IPS-18a (cell line): ENCODE data around the gene PSAT1.

Experiments
- H3K27ac ChIP-seq: one replicate; pipeline ENCODE4 v1.5.1; 2013; ENCODE audit warnings: low read length
- H3K27me3 ChIP-seq: one replicate; pipeline ENCODE4 v1.6.1; 2013; ENCODE audit warnings: mild to moderate bottlenecking, low read length; ENCODE audit not compliant: control insufficient read depth, insufficient read depth
- H3K36me3 ChIP-seq: one replicate; pipeline ENCODE4 v1.6.1; 2013; ENCODE audit warnings: low read depth, low read length; ENCODE audit not compliant: control insufficient read depth
- H3K4me1 ChIP-seq: one replicate; pipeline ENCODE4 v1.6.1; 2013; ENCODE audit warnings: low read depth, low read length; ENCODE audit not compliant: control insufficient read depth
- H3K4me3 ChIP-seq: one replicate; pipeline ENCODE4 v1.5.1; 2013; ENCODE audit warnings: low read length
- H3K9ac ChIP-seq: one replicate; pipeline ENCODE4 v1.6.1; 2013; ENCODE audit warnings: mild to moderate bottlenecking, low read length, moderate library complexity
- H3K9me3 ChIP-seq: one replicate; pipeline ENCODE4 v1.6.1; 2013; ENCODE audit warnings: low read depth, low read length; ENCODE audit not compliant: control insufficient read depth

PSAT1 gene

DNA sequence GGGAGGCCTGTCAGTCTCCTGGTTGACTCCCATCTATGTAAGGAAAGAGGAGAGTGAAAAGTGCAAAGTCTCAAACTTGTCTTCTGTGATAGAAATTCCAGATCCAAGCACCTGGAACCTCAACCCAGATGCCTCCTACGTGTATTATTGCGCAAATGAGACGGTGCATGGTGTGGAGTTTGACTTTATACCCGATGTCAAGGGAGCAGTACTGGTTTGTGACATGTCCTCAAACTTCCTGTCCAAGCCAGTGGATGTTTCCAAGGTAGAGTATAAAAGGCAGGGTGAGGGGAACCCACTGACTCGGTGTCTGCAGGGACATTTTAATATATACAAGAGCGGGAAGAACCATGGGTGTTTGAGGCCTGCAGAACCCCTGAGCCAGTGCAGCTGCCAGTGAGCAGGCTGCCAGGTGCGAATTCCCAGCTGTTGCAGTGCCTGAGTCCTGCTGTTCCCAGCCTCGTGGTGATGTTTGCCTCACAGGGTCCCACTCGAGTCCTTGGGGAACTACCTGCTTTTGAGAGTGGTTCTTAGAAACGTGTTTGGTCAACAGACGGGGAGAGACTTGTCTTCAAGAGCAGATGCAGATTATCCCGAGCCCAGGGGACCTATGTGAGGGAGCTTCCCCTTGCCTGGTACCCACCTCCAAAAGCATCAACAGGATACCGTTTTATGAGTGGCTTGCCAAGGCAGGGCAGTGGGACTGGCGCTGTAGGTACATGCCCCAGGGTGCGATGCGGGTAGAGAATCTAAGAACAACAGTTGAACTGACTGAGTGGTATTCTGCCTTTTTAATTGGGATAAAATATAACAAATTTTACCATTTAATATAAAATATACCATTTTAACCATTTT is 9.5 kb downstream of the PSAT1 start:
- peaks cover 93% of the 10 kb centered on the region for H3K36me3 ChIP-seq
- H3K4me1 ChIP-seq: no peaks in the 10 kb centered on the region
- no peak overlapping the region for H3K9ac ChIP-seq
- H3K9me3 ChIP-seq: no peaks in the 10 kb centered on the region
- no peaks in the 10 kb centered on the region for H3K27me3 ChIP-seq
- no peak overlapping the region for H3K4me3 ChIP-seq
- H3K27ac ChIP-seq: no peak overlapping the region

GRCh38 chr9:78307360-78307759 is 10.4 kb downstream of the PSAT1 start:
- Histone ChIP-seq H3K4me3 (no peak overlapping the region), H3K27ac (no peak overlapping the region), H3K36me3 (peaks cover 92% of the 10 kb centered on the region), H3K4me1 (no peaks in the 10 kb centered on the region), H3K27me3 (no peaks in the 10 kb centered on the region), H3K9me3 (no peaks in the 10 kb centered on the region), H3K9ac (no peak overlapping the region)

- H3K36me3 ChIP-seq: peaks cover 84% of the 10 kb centered on the region
- no peak overlapping the region for H3K4me3 ChIP-seq
- no peaks in the 10 kb centered on the region for H3K27me3 ChIP-seq
- H3K4me1 ChIP-seq: no peaks in the 10 kb centered on the region
- H3K9me3 ChIP-seq: no peaks in the 10 kb centered on the region
- no peak overlapping the region for H3K9ac ChIP-seq
- H3K27ac ChIP-seq: no peak overlapping the region
Measured at GRCh38 chr9:78309066-78309465, 12.1 kb downstream of the PSAT1 start.

DNA sequence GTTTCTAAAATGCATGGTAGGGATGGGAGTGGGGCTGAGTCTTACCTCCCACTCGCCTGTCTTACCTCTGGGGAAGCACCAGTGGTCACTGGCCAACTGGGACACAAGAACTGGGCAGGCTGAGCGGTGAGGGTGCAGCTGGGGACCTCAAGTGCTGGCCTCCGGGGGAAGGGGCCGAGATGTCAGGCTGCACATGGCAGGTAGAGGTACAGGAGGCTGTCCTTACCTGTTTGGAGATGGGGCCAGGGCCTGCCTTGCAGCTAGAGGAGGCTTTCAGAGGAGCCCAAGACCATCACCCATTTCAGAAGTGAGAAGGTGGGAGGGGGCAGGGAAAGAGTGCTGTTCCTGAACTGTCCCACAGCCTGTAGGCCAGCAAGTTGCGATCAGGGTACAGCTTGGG is 14.2 kb downstream of the PSAT1 start:
- no peaks in the 10 kb centered on the region for H3K27me3 ChIP-seq
- no peak overlapping the region for H3K4me3 ChIP-seq
- no peak overlapping the region for H3K9ac ChIP-seq
- no peaks in the 10 kb centered on the region for H3K9me3 ChIP-seq
- peaks cover 78% of the 10 kb centered on the region for H3K36me3 ChIP-seq
- no peak overlapping the region for H3K27ac ChIP-seq
- no peaks in the 10 kb centered on the region for H3K4me1 ChIP-seq

GRCh38 chr9:78311886-78312524 is 15.1 kb downstream of the PSAT1 start:
- H3K27ac ChIP-seq: no peak overlapping the region
- H3K36me3 ChIP-seq: peaks cover 78% of the 10 kb centered on the region
- H3K27me3 ChIP-seq: no peaks in the 10 kb centered on the region
- H3K4me1 ChIP-seq: no peaks in the 10 kb centered on the region
- no peaks in the 10 kb centered on the region for H3K9me3 ChIP-seq
- H3K9ac ChIP-seq: no peak overlapping the region
- H3K4me3 ChIP-seq: no peak overlapping the region

DNA sequence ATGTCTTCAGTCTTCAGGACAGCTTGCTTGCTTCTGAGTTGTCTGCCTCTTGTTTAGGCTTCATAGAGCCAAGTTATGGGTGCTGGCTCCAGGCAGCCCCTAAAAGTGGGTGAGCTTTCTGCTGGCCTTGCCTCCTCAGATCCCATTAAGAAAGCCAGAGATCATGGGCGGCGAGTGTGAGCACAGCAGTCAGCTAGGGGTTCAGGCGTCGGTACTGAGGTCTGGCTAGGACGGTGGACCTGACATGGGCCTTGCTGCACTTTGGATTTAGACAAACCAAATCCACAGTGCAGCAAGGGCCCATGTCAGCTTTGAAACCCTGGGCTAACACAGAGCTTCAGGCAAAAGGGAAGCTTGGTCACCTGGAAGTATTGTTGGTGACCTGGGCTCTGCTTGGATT is 17.6 kb downstream of the PSAT1 start:
- H3K9me3 ChIP-seq: no peaks in the 10 kb centered on the region
- H3K4me3 ChIP-seq: no peak overlapping the region
- H3K36me3 ChIP-seq: peaks cover 81% of the 10 kb centered on the region
- H3K4me1 ChIP-seq: no peaks in the 10 kb centered on the region
- no peaks in the 10 kb centered on the region for H3K27me3 ChIP-seq
- no peak overlapping the region for H3K9ac ChIP-seq
- H3K27ac ChIP-seq: no peak overlapping the region

DNA sequence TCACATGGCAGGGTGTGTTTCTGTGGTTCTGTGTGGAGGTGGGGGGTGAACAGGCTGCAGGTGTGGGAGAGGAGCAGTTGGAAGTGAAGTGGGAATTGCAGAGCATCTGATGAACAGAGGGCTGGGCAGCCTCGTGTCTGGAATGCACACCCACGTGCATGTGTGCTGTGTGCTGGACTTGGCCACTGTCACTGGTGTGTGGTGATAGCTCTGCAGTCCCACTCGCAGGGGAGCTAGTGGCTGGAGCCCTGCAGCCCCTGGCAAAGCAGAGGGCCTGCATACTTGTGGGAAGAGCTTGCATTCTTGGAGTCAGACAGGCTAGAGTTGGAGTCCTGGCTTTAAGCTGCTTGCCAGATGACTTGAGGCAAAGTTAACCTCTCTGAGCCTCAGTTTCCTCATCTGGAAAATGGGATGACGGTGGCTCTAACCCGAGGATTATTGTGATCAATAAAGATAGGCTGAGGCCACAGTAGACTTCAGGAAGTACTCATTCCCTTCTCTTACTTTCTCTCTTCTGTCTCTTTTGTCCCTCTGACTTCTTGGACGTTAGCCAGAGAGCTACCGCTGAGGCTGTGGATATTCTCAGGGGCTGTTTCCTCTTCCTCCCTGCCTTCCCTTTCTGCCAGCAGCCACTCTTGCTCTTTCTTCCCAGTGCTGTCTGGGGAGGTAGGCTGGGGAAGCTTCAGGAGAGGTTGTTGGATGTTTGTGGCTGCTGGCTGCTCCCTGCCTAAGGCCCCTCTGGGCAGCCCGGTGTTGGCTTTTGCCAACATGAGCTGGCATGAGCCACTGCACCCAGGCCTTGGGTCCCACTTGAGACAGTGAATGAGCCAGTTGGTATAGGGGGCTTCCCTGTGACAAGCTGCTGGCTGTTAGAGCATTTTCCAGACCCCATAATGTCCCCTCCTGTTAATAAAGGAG is 18.3 kb downstream of the PSAT1 start:
- Histone ChIP-seq H3K27me3 (no peaks in the 10 kb centered on the region), H3K4me3 (no peak overlapping the region), H3K4me1 (no peaks in the 10 kb centered on the region), H3K9me3 (no peaks in the 10 kb centered on the region), H3K27ac (no peak overlapping the region), H3K9ac (no peak overlapping the region), H3K36me3 (peaks cover 81% of the 10 kb centered on the region)

DNA sequence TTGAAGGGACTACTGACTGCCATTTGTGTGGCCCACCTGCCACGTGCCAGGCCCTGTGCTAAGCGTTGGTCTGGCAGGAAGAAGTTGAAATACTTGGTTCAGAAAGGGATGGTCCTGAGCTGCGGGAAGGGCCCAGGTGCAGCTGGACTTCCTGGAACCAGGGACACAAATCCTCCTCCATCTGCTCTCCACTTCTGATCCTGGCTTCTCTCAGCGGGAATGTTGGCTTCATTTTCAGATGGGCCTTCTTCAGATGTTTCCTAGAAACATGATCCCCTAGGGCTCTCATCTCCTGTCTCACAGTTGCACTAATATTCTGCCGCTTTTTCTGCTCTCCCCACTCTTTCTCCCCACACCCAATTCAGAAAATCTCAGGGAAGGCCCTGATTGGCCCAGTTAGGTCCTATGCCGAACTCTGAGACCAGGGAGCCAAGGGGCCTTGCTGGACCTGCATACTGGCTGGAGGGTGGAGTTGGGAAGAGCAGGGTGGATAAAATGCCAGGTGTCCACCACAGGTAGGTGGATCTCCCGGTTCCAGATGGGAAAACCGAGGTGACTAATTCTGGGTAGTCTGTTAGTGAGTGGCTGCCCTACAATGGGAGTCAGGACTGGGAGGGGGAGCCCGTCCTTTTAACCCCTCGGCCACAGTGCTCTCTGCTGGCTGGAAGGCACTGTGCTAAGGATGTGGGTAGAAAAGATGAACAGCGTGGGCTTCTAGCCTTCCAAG is 19.4 kb downstream of the PSAT1 start:
- Histone ChIP-seq H3K4me3 (no peak overlapping the region), H3K4me1 (no peaks in the 10 kb centered on the region), H3K27ac (no peak overlapping the region), H3K9me3 (no peaks in the 10 kb centered on the region), H3K27me3 (no peaks in the 10 kb centered on the region), H3K9ac (no peak overlapping the region), H3K36me3 (peaks cover 84% of the 10 kb centered on the region)

DNA sequence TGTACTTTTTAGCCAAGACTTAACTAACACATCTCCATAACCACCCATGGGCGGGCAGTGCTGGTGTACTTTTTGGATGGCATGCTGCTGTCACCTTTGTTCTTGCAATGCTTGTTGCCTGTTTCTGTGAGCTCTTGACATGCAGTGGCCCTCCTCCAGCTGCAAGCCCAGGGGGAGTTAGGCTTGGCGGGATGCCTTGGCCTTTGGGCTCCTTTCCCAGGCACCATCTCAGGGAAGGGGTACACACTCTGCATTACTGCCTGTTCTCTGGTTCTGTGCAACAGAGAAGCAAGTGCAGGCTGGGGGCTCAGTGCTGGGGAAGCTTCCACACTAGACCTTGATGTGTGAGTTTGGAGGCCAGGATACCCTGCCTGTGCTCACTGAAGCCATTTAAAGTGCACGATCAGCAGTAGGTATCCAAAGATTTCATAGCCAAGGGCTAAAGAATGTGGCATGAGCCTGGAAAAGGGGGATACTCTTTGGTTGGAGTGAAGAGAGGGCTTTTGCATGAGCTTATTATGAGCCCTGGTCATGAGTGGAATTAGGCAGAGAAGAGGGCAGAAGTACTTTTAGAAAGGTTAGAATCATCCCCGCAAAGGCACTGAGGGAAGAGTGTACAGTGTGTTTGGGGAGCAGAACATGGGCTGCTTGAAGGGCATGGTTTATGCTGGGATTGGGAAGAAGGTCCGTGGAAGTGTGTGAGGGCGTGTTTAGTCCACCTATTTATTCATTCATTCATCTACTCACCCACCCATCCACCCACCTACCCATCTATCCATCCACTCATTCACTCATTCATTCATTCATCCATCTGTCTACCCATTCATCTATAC is 22.5 kb downstream of the PSAT1 start:
- no peaks in the 10 kb centered on the region for H3K27me3 ChIP-seq
- H3K4me3 ChIP-seq: no peak overlapping the region
- H3K4me1 ChIP-seq: no peaks in the 10 kb centered on the region
- H3K27ac ChIP-seq: no peak overlapping the region
- peaks cover 89% of the 10 kb centered on the region for H3K36me3 ChIP-seq
- H3K9me3 ChIP-seq: no peaks in the 10 kb centered on the region
- H3K9ac ChIP-seq: no peak overlapping the region

- no peak overlapping the region for H3K27ac ChIP-seq
- no peak overlapping the region for H3K9ac ChIP-seq
- H3K27me3 ChIP-seq: no peaks in the 10 kb centered on the region
- no peaks in the 10 kb centered on the region for H3K9me3 ChIP-seq
- H3K4me3 ChIP-seq: no peak overlapping the region
- H3K36me3 ChIP-seq: peaks cover 92% of the 10 kb centered on the region
- no peaks in the 10 kb centered on the region for H3K4me1 ChIP-seq
Measured at GRCh38 chr9:78320030-78320693, 23.2 kb downstream of the PSAT1 start.
